ENCODE measurements around the gene KRTAP6-3. TPM values are rescaled to one million over a fixed set of nuclear protein-coding genes. Genes with fewer than 3 reads are reported as not detected.
A peak's percentile ranks its signal among the peaks of the same experiment; 100 is the strongest.

Gene KRTAP6-3
- total and polyA plus RNA-seq, 2 of the 13 experiments (the other 11 are each of a cell fraction or from before 2014, with no cell fraction given) = not detected

- POLR2A ChIA-PET = no interaction called here
- H3K4me1 ChIP-seq (ENCODE audit: insufficient read depth, low read length) = no peaks in the 10 kb centered on the region
- 10% methylated on average over 2 of the region's 2 CpGs for WGBS (ENCODE audit: low lambda C conversion rate)
These were observed 37.1 kb upstream of the KRTAP6-3 start for GRCh38 chr21:30555095-30555494.

GRCh38 chr21:30561264-30561895 is 30.9 kb upstream of the KRTAP6-3 start, which contains the start of gene KRTAP19-7:
KRTAP19-7 (minus strand) TSS chr21:30561314; CDS start chr21:30561289, 25 bp downstream.
- Histone ChIP-seq H3K4me3 (replicated peaks in 1 of 3; ENCODE audit: insufficient read depth in 1 of 3, low read depth in 2 of 3, low read length in 3 of 3) (no peak within 1 kb of the TSS), H3K9ac (ENCODE audit: insufficient read depth, low read depth, low read length) (no peak within 1 kb of the TSS), H3K9me3 (ENCODE audit: low read length) (peaks cover 86% of the 10 kb centered on the region), H3K27ac (ENCODE audit: extremely low read length, insufficient read depth, low read length) (no peak within 1 kb of the TSS), H3K36me3 (replicated peaks in 1 of 2; ENCODE audit: control insufficient read depth in 1 of 2, insufficient read depth in 2 of 2, low read length in 2 of 2) (no peaks in the 10 kb centered on the region), H3K4me1 (ENCODE audit: insufficient read depth, low read length) (no peaks in the 10 kb centered on the region), H4K20me1 (ENCODE audit: insufficient read depth, low read length) (no peaks in the 10 kb centered on the region), H3K79me2 (ENCODE audit: insufficient read depth, low read length) (no peaks in the 10 kb centered on the region), H3K4me2 (ENCODE audit: low read depth, low read length) (no peak within 1 kb of the TSS), H2AFZ (ENCODE audit: low read length) (no peak within 1 kb of the TSS), H3K27me3 (ENCODE audit: control insufficient read depth in 1 of 2, insufficient read depth in 2 of 2, low read length in 2 of 2) (no peaks in the 10 kb centered on the region)
- WGBS (ENCODE audit: low lambda C conversion rate) = 29% methylated on average over 2 of the region's 2 CpGs
- no peak for FAIRE-seq
- no TSS peak for BruUV-seq (replicated peaks)
- DNase-seq (ENCODE audit: low spot score) = no peak
- no peak for ATAC-seq
- intact Hi-C loops (cut with micrococcal nuclease; ENCODE audit: unreplicated experiment) (no loop called here), in situ Hi-C loops (cut with HindIII; ENCODE audit: extremely low pct_ligation_motif_present, low pct_unique_long_range_greater_than_20kb) (no loop called here)
- ChIA-PET CTCF (ENCODE audit: low intra/inter-chr PET ratio, low total read pairs) (no interaction called here), POLR2A (no interaction called here)
- TF ChIP-seq KMT2A (CRISPR knock-in tag; IDR thresholded peaks at IDR 0.05) = no peak
- TF ChIP-seq, protein P1, sequence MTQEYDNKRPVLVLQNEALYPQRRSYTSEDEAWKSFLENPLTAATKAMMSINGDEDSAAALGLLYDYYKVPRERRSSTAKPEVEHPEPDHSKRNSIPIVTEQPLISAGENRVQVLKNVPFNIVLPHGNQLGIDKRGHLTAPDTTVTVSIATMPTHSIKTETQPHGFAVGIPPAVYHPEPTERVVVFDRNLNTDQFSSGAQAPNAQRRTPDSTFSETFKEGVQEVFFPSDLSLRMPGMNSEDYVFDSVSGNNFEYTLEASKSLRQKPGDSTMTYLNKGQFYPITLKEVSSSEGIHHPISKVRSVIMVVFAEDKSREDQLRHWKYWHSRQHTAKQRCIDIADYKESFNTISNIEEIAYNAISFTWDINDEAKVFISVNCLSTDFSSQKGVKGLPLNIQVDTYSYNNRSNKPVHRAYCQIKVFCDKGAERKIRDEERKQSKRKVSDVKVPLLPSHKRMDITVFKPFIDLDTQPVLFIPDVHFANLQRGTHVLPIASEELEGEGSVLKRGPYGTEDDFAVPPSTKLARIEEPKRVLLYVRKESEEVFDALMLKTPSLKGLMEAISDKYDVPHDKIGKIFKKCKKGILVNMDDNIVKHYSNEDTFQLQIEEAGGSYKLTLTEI (CRISPR knock-in tag; conservative IDR thresholded peaks at IDR 0.05) = no peak
- TF ChIP-seq, protein P2, sequence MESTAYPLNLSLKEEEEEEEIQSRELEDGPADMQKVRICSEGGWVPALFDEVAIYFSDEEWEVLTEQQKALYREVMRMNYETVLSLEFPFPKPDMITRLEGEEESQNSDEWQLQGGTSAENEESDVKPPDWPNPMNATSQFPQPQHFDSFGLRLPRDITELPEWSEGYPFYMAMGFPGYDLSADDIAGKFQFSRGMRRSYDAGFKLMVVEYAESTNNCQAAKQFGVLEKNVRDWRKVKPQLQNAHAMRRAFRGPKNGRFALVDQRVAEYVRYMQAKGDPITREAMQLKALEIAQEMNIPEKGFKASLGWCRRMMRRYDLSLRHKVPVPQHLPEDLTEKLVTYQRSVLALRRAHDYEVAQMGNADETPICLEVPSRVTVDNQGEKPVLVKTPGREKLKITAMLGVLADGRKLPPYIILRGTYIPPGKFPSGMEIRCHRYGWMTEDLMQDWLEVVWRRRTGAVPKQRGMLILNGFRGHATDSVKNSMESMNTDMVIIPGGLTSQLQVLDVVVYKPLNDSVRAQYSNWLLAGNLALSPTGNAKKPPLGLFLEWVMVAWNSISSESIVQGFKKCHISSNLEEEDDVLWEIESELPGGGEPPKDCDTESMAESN (CRISPR knock-in tag; conservative IDR thresholded peaks at IDR 0.05) = no peak
- TF ChIP-seq PRDM15 (CRISPR knock-in tag; IDR thresholded peaks at IDR 0.05) = no peak
- TF ChIP-seq ZSCAN21 (CRISPR knock-in tag; IDR thresholded peaks at IDR 0.05; ENCODE audit: borderline replicate concordance) = no peak

More at GRCh38 chr21:30555095-30555494, 37.1 kb upstream of the KRTAP6-3 start:
- Histone ChIP-seq H3K36me3 (replicated peaks in 1 of 2; ENCODE audit: control insufficient read depth in 1 of 2, insufficient read depth in 2 of 2, low read length in 2 of 2) (no peaks in the 10 kb centered on the region), H4K20me1 (ENCODE audit: insufficient read depth, low read length) (no peaks in the 10 kb centered on the region), H3K9me3 (ENCODE audit: low read length) (peaks cover 90% of the 10 kb centered on the region), H3K79me2 (ENCODE audit: insufficient read depth, low read length) (no peaks in the 10 kb centered on the region), H3K27ac (ENCODE audit: extremely low read length, insufficient read depth, low read length) (no peak overlapping the region), H3K27me3 (ENCODE audit: control insufficient read depth in 1 of 2, insufficient read depth in 2 of 2, low read length in 2 of 2) (no peaks in the 10 kb centered on the region), H2AFZ (ENCODE audit: low read length) (no peak overlapping the region), H3K9ac (ENCODE audit: insufficient read depth, low read depth, low read length) (no peak overlapping the region), H3K4me3 (replicated peaks in 1 of 3; ENCODE audit: insufficient read depth in 1 of 3, low read depth in 2 of 3, low read length in 3 of 3) (no peak overlapping the region), H3K4me2 (ENCODE audit: low read depth, low read length) (no peak overlapping the region)
- in situ Hi-C loops (cut with HindIII; ENCODE audit: extremely low pct_ligation_motif_present, low pct_unique_long_range_greater_than_20kb) (no loop called here), intact Hi-C loops (cut with micrococcal nuclease; ENCODE audit: unreplicated experiment) (no loop called here)
- no peak for TF ChIP-seq ZNF530 (CRISPR knock-in tag; IDR thresholded peaks at IDR 0.05; ENCODE audit: low read depth)
- 0 out of 2 replicates have a peak, but pooled peaks have one; percentile 7 for TF ChIP-seq ATF7 (IDR thresholded peaks at IDR 0.05)
- TF ChIP-seq ATF7 (CRISPR knock-in tag; IDR thresholded peaks at IDR 0.05) = no peak
- CTCF ChIA-PET (ENCODE audit: low intra/inter-chr PET ratio, low total read pairs) = no interaction called here
- no TSS peak for BruUV-seq (replicated peaks)
- DNase-seq (ENCODE audit: low spot score) (no peak), ATAC-seq (no peak), FAIRE-seq (no peak)
